ENCODE data around the gene MYO1G.
"Not testable (repeated sequence)": the region's sequence is repeated elsewhere in the genome, so short reads cannot be mapped to it uniquely, and the experiment has no call there.

The MYO1G gene

GRCh38 chr7:44943631-44944030 lies 35.2 kb downstream of the MYO1G start:
- no peak for DNase-seq (ENCODE audit: low spot score)

GRCh38 chr7:44937426-44937825 lies 41.4 kb downstream of the MYO1G start:
- no peak for DNase-seq (ENCODE audit: low spot score)

GRCh38 chr7:44936322-44936721 lies 42.5 kb downstream of the MYO1G start:
- no peak for DNase-seq (ENCODE audit: low spot score)

GRCh38 chr7:44935583-44935982 lies 43.2 kb downstream of the MYO1G start:
- DNase-seq (ENCODE audit: low spot score) = no peak

GRCh38 chr7:44935016-44935415 lies 43.8 kb downstream of the MYO1G start:
- no peak for DNase-seq (ENCODE audit: low spot score)

- DNase-seq (ENCODE audit: low spot score) = not testable (repeated sequence)
Measured at GRCh38 chr7:44934510-44934909, 44.3 kb downstream of the MYO1G start.

GRCh38 chr7:44930921-44931320 lies 47.9 kb downstream of the MYO1G start:
- DNase-seq (ENCODE audit: low spot score) = no peak

- no peak for DNase-seq (ENCODE audit: low spot score)
Measured at GRCh38 chr7:44922351-44922694, 56.5 kb downstream of the MYO1G start.

GRCh38 chr7:44921607-44922350 lies 57.0 kb downstream of the MYO1G start:
- peak; percentile 81 for DNase-seq (ENCODE audit: low spot score)

GRCh38 chr7:44920119-44920518 lies 58.7 kb downstream of the MYO1G start:
- no peak for DNase-seq (ENCODE audit: low spot score)

GRCh38 chr7:44918029-44918428 lies 60.8 kb downstream of the MYO1G start:
- no peak for DNase-seq (ENCODE audit: low spot score)

GRCh38 chr7:44917465-44917864 lies 61.4 kb downstream of the MYO1G start:
- DNase-seq (ENCODE audit: low spot score) = no peak

GRCh38 chr7:44914992-44915607 lies 63.7 kb downstream of the MYO1G start:
- peak; percentile 30 for DNase-seq (ENCODE audit: low spot score)

- no peak for DNase-seq (ENCODE audit: low spot score)
Measured at GRCh38 chr7:44912775-44913347, 66.0 kb downstream of the MYO1G start.

Measured in pons (tissue), 1 donor.